ENCODE results near the gene CUL1. TPM values are rescaled to one million over a fixed set of nuclear protein-coding genes. Genes with fewer than 3 reads are reported as not detected.

CUL1 gene
- total RNA-seq, 2 experiments from 2014 or later: 40.5 to 56.6 TPM

DNA sequence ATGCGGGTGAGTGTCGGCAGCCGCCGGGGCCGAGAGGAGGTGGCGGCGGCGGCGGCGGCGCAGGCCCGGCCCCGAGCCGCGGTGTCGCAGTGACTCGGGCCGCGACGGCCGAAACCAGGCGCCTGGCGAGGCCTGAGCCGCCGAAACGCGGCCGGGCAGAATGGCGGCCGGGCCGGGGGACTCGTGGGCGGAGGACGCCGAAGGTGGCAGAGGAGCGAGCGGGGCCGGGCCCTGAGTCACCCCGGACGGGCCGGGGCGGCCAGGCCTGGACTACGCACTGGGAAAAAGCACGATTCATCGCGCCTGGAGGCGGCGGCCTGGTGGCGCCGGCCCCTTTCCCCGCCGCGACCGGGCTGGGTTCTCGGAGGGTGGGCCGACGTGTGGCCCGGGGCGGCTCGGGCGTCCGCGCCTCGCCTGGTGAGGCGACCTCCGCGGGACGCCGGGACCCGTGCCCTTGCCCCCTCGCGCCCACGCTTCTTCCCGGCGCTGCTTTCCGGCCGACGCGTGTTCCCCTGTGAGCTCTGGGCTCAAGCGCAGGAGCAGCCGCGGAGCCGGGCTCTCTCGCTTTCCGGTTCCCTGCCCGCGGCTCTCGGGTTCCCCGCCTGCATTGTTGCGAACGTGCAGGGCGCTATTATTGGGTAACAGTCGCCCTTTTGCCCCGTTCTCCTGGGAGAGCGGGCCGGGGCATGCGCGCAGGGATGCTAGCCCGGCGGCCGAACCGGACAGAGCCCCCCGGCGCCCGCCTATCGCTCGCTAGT is 500 bp downstream of the CUL1 start:
- H3K4me1 ChIP-seq (ENCODE audit: insufficient read depth, low read length, poor library complexity, severe bottlenecking): peaks cover 39% of the 10 kb centered on the region
- peaks cover 48% of the 10 kb centered on the region for H3K79me2 ChIP-seq (ENCODE audit: insufficient read depth, low read depth, low read length)
- H3K4me2 ChIP-seq (ENCODE audit: low read length): peak overlapping the region; percentile 95
- CTCF ChIA-PET (ENCODE audit: unreplicated experiment): no interaction called here
- peaks cover 30% of the 10 kb centered on the region for H4K20me1 ChIP-seq (ENCODE audit: insufficient read depth, low read length)
- no peaks in the 10 kb centered on the region for H3K9me3 ChIP-seq (ENCODE audit: low read length)
- POLR2A ChIA-PET: interaction anchor here (0.5 to 2.3 kb wide), 8 partner anchors 13 to 242 kb away, joined by 3 to 14 read pairs (median 4); no protein-coding TSS in a partner anchor
- no peaks in the 10 kb centered on the region for H3K36me3 ChIP-seq (ENCODE audit: insufficient read depth, low read length)
- intact Hi-C loops (cut with micrococcal nuclease; ENCODE audit: unreplicated experiment): loop anchor here (2.0 kb wide), 3 partner anchors 186 to 264 kb away; partner anchors contain the start of gene EZH2
- peak; percentile 79 for DNase-seq (ENCODE audit: low spot score)
- H3K4me3 ChIP-seq (ENCODE audit: low read depth, low read length, poor library complexity, severe bottlenecking): peak overlapping the region; percentile 83
- BruUV-seq (replicated peaks): no TSS peak
- H2AFZ ChIP-seq (ENCODE audit: low read length): peak overlapping the region; percentile 86; the same call in 1 of the 2 replicates
- TF ChIP-seq EZH2phosphoT487 (IDR thresholded peaks at IDR 0.05; ENCODE audit: borderline replicate concordance, low read depth, low read length) (no peak), CTCF (conservative IDR thresholded peaks at IDR 0.05; ENCODE audit: low read length) (no peak)
- H3K27ac ChIP-seq (ENCODE audit: low read depth, low read length, poor library complexity, severe bottlenecking): peak overlapping the region; percentile 69
- H3K9me2 ChIP-seq (ENCODE audit: insufficient read depth, low read length): no peaks in the 10 kb centered on the region

DNA sequence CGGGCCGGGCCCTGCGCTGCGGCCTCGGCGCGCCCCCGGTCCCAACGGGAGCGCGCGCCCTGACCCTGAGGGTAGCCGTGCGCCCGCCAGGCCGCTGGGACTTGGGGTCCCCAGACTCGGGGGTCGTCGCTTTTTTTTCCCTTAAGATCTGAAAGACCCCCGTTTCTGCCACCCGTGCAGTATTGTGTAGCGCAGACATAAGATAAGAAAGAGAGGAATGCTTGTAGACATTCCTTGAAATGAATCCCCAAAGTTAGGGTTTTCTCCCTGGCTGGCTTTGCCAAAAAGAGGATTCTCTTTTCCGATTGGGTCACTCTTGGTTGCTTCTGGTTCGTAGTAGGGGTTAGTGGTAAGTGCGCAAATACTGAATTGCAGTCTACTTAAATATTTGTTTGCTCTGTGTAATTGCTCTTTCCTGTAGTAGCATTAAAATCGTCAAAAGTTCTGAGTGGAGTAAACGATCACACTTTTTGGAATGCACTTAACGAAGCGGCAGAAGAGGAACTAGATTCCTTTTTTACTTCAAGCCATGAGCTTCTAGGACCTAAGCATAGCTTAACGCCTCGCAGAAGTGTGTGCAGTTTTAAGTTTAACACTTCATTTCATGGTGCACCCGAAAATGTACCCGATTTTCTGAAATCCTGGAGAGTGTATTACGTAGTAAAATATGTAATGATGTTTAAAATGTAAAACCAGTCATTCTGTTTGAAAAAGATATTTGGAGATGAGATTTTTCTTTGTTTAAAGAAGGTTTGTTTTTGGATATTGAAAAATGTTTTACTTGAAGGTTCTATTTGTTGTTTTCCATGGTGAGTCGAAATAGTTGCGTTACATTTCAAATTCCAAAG is 1.3 kb downstream of the CUL1 start:
- peak; percentile 42 for DNase-seq (ENCODE audit: low spot score)
- H3K4me1 ChIP-seq (ENCODE audit: insufficient read depth, low read length, poor library complexity, severe bottlenecking): peaks cover 47% of the 10 kb centered on the region
- peaks cover 38% of the 10 kb centered on the region for H4K20me1 ChIP-seq (ENCODE audit: insufficient read depth, low read length)

More for the DNA sequence above, 1.3 kb downstream of the CUL1 start:
- Histone ChIP-seq H3K79me2 (ENCODE audit: insufficient read depth, low read depth, low read length) (peaks cover 56% of the 10 kb centered on the region), H3K4me2 (ENCODE audit: low read length) (peak overlapping the region; percentile 95), H3K9me3 (ENCODE audit: low read length) (no peaks in the 10 kb centered on the region), H3K4me3 (ENCODE audit: low read depth, low read length, poor library complexity, severe bottlenecking) (peak overlapping the region; percentile 83), H3K27ac (ENCODE audit: low read depth, low read length, poor library complexity, severe bottlenecking) (peak overlapping the region; percentile 69), H2AFZ (ENCODE audit: low read length) (no peak overlapping the region; the same call in 1 of the 2 replicates), H3K9me2 (ENCODE audit: insufficient read depth, low read length) (no peaks in the 10 kb centered on the region), H3K36me3 (ENCODE audit: insufficient read depth, low read length) (no peaks in the 10 kb centered on the region)
- TF ChIP-seq CTCF (conservative IDR thresholded peaks at IDR 0.05; ENCODE audit: low read length): no peak
- TF ChIP-seq EZH2phosphoT487 (IDR thresholded peaks at IDR 0.05; ENCODE audit: borderline replicate concordance, low read depth, low read length): no peak
- CTCF ChIA-PET (ENCODE audit: unreplicated experiment): no interaction called here
- intact Hi-C loops (cut with micrococcal nuclease; ENCODE audit: unreplicated experiment): loop anchor here (2.0 kb wide), 4 partner anchors 15 to 263 kb away; partner anchors contain the start of gene EZH2
- POLR2A ChIA-PET: interaction anchor here (1.3 to 2.3 kb wide), 3 partner anchors 9 to 12 kb away, joined by 4 to 14 read pairs (median 8); no protein-coding TSS in a partner anchor
- TSS peak; percentile 49 for BruUV-seq (replicated peaks)

All from OCI-LY7 (cell line).